K562 (cell line): ENCODE data around the gene SELPLG.
A peak's percentile ranks its signal among the peaks of the same experiment; 100 is the strongest.

Experiments used
- CXXC5 ChIP-seq: fragments of 250-450 bp; sonication (Bioruptor Pico); IDR thresholded peaks from 2 replicates; pipeline ENCODE4 v1.8.0; 2022; ENCODE audit warnings: inconsistent platforms, mild to moderate bottlenecking, moderate library complexity
- EGR1 ChIP-seq: fragments of 450-650 bp; conservative IDR thresholded peaks from 2 replicates; pipeline ENCODE4 v1.6.1; 2017; ENCODE audit warnings: mild to moderate bottlenecking
- ELK1 ChIP-seq: sonication (generic); formaldehyde crosslinking; IDR thresholded peaks from 2 replicates; pipeline ENCODE4 v1.8.1; 2022; ENCODE audit warnings: missing genetic modification reagents
- JUN ChIP-seq, 2 experiments: sonication (generic) in 1 of 2; formaldehyde crosslinking in 1 of 2; IDR thresholded peaks; 2 replicates each; pipeline versions ENCODE4 v1.6.1 to v1.8.0; 2012 to 2022; ENCODE audit warnings: borderline replicate concordance in 2 of 2, mild to moderate bottlenecking in 2 of 2, improper control_type of control experiment in 1 of 2, low read depth in 1 of 2, low read length in 1 of 2, missing genetic modification reagents in 1 of 2
- POLR3A ChIP-seq: IDR thresholded peaks from 2 replicates; pipeline ENCODE4 v1.6.1; 2011; ENCODE audit warnings: borderline replicate concordance, mild to moderate bottlenecking, moderate library complexity; ENCODE audit not compliant: insufficient read length, insufficient read depth; ENCODE audit errors: extremely low read depth
- RAD51 ChIP-seq: fragments of 450-650 bp; IDR thresholded peaks from 2 replicates; pipeline ENCODE4 v1.7.1; 2016; ENCODE audit warnings: low read depth, mild to moderate bottlenecking, borderline replicate concordance
- TF ChIP-seq, protein P1 (sequence below), 3 experiments: IDR thresholded peaks in 2 of 3; conservative IDR thresholded peaks in 1 of 3; 2 replicates each; pipeline ENCODE4 v1.5.1; 2011 to 2012; ENCODE audit warnings: low read length in 3 of 3, mild to moderate bottlenecking in 3 of 3, control low read depth in 2 of 3, improper control_type of control experiment in 1 of 3, inconsistent platforms in 1 of 3, low read depth in 1 of 3, mixed read lengths in 1 of 3, moderate library complexity in 1 of 3; ENCODE audit not compliant: insufficient read depth in 2 of 3
- TF ChIP-seq, protein P2 (sequence below): fragments of 200-800 bp; sonication (Bioruptor generic); IDR thresholded peaks from 2 replicates; pipeline ENCODE4 v1.6.1; 2016; ENCODE audit warnings: missing genetic modification characterization, missing compliant biosample characterization
- TF ChIP-seq, protein P3 (sequence below): fragments of 450-650 bp; IDR thresholded peaks from 2 replicates; pipeline ENCODE4 v1.6.1; 2016; ENCODE audit warnings: missing biosample characterization, missing genetic modification characterization
- TF ChIP-seq, protein P4 (sequence below): sonication (generic); formaldehyde crosslinking; IDR thresholded peaks from 2 replicates; pipeline ENCODE4 v1.8.1; 2023; ENCODE audit warnings: mild to moderate bottlenecking, missing genetic modification reagents

GRCh38 chr12:108634341-108634751 is 652 bp upstream of the SELPLG start:
- TF ChIP-seq RAD51 (no peak), EGR1 (no peak), JUN (IDR thresholded peaks at IDR 0.05; ENCODE audit: borderline replicate concordance, low read depth, low read length) (no peak), JUN (CRISPR knock-in tag; IDR thresholded peaks at IDR 0.05; ENCODE audit: borderline replicate concordance) (no peak), ELK1 (CRISPR knock-in tag) (no peak), POLR3A (no peak), CXXC5 (no peak)
- TF ChIP-seq, protein P1, sequence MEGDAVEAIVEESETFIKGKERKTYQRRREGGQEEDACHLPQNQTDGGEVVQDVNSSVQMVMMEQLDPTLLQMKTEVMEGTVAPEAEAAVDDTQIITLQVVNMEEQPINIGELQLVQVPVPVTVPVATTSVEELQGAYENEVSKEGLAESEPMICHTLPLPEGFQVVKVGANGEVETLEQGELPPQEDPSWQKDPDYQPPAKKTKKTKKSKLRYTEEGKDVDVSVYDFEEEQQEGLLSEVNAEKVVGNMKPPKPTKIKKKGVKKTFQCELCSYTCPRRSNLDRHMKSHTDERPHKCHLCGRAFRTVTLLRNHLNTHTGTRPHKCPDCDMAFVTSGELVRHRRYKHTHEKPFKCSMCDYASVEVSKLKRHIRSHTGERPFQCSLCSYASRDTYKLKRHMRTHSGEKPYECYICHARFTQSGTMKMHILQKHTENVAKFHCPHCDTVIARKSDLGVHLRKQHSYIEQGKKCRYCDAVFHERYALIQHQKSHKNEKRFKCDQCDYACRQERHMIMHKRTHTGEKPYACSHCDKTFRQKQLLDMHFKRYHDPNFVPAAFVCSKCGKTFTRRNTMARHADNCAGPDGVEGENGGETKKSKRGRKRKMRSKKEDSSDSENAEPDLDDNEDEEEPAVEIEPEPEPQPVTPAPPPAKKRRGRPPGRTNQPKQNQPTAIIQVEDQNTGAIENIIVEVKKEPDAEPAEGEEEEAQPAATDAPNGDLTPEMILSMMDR (IDR thresholded peaks at IDR 0.05 in 2 of 3, conservative IDR thresholded peaks at IDR 0.05 in 1 of 3; ENCODE audit: insufficient read depth in 2 of 3, low read depth in 1 of 3, low read length in 3 of 3) = 0 out of 6 replicates have a peak, but pooled peaks of 1 of the 3 experiments have one; percentile 8
- TF ChIP-seq, protein P2, sequence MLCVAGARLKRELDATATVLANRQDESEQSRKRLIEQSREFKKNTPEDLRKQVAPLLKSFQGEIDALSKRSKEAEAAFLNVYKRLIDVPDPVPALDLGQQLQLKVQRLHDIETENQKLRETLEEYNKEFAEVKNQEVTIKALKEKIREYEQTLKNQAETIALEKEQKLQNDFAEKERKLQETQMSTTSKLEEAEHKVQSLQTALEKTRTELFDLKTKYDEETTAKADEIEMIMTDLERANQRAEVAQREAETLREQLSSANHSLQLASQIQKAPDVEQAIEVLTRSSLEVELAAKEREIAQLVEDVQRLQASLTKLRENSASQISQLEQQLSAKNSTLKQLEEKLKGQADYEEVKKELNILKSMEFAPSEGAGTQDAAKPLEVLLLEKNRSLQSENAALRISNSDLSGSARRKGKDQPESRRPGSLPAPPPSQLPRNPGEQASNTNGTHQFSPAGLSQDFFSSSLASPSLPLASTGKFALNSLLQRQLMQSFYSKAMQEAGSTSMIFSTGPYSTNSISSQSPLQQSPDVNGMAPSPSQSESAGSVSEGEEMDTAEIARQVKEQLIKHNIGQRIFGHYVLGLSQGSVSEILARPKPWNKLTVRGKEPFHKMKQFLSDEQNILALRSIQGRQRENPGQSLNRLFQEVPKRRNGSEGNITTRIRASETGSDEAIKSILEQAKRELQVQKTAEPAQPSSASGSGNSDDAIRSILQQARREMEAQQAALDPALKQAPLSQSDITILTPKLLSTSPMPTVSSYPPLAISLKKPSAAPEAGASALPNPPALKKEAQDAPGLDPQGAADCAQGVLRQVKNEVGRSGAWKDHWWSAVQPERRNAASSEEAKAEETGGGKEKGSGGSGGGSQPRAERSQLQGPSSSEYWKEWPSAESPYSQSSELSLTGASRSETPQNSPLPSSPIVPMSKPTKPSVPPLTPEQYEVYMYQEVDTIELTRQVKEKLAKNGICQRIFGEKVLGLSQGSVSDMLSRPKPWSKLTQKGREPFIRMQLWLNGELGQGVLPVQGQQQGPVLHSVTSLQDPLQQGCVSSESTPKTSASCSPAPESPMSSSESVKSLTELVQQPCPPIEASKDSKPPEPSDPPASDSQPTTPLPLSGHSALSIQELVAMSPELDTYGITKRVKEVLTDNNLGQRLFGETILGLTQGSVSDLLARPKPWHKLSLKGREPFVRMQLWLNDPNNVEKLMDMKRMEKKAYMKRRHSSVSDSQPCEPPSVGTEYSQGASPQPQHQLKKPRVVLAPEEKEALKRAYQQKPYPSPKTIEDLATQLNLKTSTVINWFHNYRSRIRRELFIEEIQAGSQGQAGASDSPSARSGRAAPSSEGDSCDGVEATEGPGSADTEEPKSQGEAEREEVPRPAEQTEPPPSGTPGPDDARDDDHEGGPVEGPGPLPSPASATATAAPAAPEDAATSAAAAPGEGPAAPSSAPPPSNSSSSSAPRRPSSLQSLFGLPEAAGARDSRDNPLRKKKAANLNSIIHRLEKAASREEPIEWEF (CRISPR knock-in tag) = 0 out of 2 replicates have a peak, but pooled peaks have one; percentile 19
- TF ChIP-seq, protein P3, sequence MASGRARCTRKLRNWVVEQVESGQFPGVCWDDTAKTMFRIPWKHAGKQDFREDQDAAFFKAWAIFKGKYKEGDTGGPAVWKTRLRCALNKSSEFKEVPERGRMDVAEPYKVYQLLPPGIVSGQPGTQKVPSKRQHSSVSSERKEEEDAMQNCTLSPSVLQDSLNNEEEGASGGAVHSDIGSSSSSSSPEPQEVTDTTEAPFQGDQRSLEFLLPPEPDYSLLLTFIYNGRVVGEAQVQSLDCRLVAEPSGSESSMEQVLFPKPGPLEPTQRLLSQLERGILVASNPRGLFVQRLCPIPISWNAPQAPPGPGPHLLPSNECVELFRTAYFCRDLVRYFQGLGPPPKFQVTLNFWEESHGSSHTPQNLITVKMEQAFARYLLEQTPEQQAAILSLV = no peak
- TF ChIP-seq, protein P4, sequence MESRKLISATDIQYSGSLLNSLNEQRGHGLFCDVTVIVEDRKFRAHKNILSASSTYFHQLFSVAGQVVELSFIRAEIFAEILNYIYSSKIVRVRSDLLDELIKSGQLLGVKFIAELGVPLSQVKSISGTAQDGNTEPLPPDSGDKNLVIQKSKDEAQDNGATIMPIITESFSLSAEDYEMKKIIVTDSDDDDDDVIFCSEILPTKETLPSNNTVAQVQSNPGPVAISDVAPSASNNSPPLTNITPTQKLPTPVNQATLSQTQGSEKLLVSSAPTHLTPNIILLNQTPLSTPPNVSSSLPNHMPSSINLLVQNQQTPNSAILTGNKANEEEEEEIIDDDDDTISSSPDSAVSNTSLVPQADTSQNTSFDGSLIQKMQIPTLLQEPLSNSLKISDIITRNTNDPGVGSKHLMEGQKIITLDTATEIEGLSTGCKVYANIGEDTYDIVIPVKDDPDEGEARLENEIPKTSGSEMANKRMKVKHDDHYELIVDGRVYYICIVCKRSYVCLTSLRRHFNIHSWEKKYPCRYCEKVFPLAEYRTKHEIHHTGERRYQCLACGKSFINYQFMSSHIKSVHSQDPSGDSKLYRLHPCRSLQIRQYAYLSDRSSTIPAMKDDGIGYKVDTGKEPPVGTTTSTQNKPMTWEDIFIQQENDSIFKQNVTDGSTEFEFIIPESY (CRISPR knock-in tag) = no peak
